T-helper 9 cell (primary cell): ENCODE data around the gene RPS3A.
"Not testable (repeated sequence)": the region's sequence is repeated elsewhere in the genome, so short reads cannot be mapped to it uniquely, and the experiment has no call there.

Source experiments
- DNase-seq: peaks from one replicate; pipeline ENCODE4 v3.0.0-alpha.2; 2020
- total RNA-seq, 2 donors: gene quantifications; one replicate each; lab custom pipeline; 2026; lab: John Stamatoyannopoulos, UW

RPS3A gene
- 1,227 to 1,333 reads per million in 2 donors for total RNA-seq

DNA sequence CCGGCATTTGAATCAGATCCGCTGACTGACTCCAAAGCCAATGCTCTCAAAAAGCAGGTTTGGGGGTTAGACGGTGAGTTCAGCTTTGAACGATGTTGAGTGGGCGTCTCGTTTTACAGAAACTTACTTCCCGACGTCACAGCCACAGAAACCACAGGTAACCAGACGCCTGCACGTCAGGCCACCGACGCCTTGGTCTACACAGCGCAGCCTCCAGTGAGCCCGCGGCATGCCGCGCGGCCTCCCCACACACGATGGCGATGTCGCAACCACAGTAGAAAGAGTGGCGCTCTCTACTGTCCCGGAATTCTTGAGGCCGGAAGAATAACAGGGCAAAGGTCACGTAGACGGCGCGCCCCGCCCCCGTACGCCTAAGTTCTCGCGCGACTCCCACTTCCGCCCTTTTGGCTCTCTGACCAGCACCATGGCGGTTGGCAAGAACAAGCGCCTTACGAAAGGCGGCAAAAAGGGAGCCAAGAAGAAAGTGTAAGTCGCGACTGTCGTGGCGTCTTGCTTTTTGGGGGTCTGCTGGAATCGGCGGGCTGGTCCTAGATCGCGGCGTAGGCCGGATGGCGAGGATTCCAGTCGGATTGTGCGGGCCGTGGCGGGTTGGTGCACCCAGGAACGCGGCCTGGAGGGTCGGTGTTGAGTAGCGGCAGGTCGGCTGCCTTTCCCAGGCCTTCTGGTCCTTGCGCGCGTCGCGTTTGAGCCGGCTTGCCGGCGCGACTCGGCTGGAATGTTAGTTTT lies at the start of gene RPS3A:
TSS of gene RPS3A (plus strand) at position 400 of the 747 bp plus-strand sequence. CDS start at position 425, 25 bp downstream.
- DNase-seq, result peak; percentile 98

GRCh38 chr4:151052785-151053184 lies 46.6 kb upstream of the RPS3A start:
- no peak for DNase-seq

- DNase-seq, result no peak
These were observed 43.9 kb upstream of the RPS3A start for GRCh38 chr4:151055539-151055938.

GRCh38 chr4:151063143-151063542 lies 36.3 kb upstream of the RPS3A start:
- not testable (repeated sequence) for DNase-seq

DNA sequence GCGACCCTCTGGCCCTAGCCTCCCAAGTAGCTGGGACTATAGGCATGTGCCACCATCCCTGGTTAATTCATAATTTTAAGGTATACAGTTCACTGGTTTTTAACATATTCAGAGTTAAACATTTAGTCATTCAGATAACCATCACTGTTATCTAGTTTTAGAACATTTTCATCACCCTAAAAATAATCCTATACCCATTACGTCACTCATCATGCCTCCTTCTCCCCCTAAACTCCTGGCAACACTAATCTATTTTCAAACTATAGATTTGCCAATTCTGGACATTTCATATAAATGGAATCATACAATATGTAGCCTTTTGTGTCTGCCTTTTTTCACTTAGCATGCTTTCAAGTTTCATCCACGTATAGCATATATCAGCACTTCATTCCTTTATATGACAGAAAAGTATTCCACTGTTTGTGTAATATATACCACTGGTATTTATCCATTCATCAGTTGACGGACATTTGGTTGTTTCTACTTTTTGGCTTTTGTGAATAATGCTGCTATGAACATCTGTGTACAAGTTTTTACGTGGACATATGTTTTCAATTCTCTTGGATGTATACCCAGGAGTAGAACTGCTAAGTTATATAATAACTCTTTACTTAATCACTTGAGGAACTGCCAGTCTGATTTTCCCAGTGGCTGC lies 32.0 kb upstream of the RPS3A start:
- no peak for DNase-seq

GRCh38 chr4:151074416-151074916 lies 25.0 kb upstream of the RPS3A start:
- no peak for DNase-seq

DNA sequence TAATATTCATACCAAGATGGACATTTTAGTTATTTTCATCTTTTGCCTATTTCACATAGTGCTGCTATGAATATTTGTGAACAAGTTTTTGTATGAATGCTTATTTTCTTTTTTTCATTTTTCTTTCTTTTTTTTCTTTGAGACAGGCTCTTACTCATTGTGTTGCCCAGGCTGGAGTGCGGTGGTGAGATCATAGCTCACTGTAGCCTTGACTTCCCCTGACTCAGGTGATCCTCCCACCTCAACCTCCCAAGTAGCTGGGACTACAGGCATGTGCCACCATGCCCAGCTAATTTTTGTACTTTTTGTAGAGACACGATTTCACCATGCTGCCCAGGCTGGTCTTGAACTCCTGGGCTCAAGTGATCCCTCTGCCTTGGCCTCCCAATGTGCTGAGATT lies 21.4 kb upstream of the RPS3A start:
- not testable (repeated sequence) for DNase-seq

DNA sequence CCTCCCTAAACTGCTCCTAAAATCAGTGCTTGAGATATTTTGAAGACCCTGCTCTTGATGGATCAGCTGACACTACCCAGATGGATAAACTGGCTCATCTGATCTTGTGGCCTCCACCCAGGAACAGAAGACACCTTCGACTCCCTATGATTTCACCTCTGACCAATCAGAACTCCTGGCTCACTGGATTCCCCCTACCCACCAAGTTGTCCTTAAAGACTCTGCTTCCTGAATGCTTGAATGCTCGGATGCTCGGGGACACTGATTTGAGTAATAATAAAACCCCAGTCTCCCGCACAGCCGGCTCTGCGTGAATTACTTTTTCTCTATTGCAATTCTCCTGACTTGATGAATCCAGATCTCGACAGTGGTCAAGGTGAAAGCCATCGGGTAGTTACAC lies 12.0 kb upstream of the RPS3A start:
- no peak for DNase-seq

DNA sequence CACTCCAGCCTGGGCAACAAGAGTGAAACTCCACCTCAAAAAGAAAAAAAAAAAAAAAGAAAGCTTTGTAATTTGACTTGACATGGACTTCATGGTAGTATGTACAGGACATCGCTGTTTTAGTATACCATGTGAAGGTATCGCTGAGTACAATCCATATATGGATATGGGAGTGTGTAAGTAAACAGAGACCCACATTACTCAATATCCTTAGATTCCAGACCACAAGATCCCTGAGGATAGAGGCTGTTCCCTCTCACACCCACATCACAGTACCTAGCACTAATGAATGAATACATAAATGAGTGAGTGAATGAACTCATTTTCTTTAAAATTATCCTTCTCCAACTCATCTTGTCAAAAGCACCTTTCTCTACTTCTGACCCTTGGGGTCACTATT lies 8.4 kb upstream of the RPS3A start:
- DNase-seq, result no peak

GRCh38 chr4:151092488-151092887 lies 6.9 kb upstream of the RPS3A start:
- no peak for DNase-seq

DNA sequence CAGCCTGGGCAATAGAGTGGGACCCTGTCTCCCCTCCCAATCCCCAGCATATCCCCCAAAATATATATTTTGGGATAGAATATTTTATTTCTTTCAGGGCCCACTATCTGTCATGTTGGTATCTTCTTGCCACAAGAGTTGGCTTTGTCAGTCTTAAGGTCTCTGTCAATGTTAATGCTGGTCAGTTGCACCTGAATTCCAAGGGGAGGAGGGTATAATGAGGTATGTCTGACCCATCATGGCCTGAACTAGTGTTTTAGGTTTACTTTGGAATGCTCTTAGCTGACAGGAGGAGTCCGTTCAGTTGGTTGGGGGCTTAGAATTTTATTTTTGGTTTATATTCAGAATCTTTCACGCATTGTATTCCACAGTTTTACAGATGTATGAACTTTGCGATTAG lies 6.2 kb upstream of the RPS3A start:
- no peak for DNase-seq

GRCh38 chr4:151094290-151094751 lies 5.1 kb upstream of the RPS3A start:
- no peak for DNase-seq

GRCh38 chr4:151095142-151095541 lies 4.3 kb upstream of the RPS3A start:
- no peak for DNase-seq

- no peak for DNase-seq
These were observed 1.7 kb upstream of the RPS3A start for GRCh38 chr4:151097759-151098158.

GRCh38 chr4:151098979-151099228 lies 524 bp upstream of the RPS3A start:
- no peak for DNase-seq

DNA sequence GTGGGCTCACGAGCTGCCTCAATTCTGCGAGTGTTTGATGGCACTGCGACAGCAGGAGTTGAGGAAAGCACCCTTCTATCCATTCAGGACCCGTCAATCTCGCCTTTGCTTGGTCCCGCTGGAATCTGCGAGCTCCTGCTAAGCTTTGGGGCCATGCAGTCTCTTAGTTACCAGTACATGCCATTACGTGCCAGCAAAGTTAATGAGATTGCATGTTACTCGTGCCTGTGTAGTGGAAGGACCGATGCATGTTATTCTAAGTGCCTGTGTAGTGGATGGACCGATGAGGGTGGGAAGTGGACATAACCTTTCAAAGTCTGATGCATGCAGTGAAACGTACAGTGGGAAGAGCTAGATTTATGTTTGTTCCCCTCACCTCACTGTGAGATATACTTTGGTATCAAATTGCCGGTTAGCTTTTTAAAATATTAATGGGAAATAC lies 569 bp downstream of the RPS3A start:
- no peak for DNase-seq

DNA sequence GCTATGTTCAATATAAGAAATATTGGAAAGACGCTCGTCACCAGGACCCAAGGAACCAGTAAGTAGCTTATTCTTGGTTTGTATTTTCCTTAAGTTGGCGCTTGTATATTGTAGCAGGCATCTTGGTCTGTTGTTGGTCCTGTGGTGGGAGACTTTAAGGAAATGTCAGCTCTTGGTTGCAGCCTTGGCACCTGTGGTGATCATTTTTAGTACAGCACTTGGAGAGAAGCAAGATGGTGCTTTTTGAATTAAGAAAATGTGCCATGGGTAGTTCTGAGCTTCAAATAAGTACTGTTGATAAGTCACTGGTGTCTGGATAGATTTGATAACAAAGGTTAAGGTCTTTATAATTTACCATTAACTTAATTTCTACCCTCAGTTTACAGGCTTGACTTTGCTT lies 1.1 kb downstream of the RPS3A start:
- no peak for DNase-seq

GRCh38 chr4:151103758-151104157 lies 4.3 kb downstream of the RPS3A start:
- DNase-seq, result no peak

GRCh38 chr4:151104621-151105020 lies 5.2 kb downstream of the RPS3A start:
- DNase-seq, result no peak

- no peak for DNase-seq
These were observed 6.1 kb downstream of the RPS3A start for GRCh38 chr4:151105454-151106032.

DNA sequence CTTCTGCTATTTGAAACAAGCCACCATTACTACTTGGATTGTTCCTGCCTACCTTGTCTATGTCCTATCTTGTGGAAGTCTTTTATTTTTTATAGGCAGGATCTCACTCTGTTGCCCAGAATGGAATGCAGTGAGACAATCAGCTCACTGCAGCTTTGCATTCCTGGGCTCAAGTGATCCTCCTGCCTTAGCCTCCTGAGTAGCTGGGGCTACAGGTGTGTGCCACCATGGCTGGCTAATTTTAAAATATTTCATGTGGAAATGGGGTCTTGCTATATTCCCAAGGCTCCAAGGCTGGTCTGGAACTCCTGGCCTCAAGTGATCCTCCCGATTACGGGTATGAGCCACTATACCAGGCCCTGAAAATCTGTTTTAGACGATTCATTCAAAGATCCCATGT lies 7.6 kb downstream of the RPS3A start:
- DNase-seq, result no peak

DNA sequence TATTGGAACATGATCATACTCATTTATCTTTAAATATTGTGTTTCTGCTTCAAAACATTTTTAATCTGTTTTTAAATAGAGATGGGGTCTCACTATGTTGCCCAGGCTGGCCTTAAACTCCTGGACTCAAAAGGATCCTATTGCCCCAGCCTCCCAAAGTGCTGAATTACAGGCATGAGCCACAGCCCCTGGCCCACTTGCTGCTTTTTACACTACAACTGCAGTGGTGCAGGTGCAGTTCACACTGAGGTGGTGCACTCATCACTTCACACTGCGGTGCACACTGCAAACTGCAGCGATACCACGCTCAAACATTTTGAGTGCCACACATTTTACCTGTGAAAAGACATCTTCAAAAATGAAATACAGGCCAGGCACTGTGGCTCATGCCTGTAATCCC lies 10.8 kb downstream of the RPS3A start:
- no peak for DNase-seq

- no peak for DNase-seq
These were observed 14.9 kb downstream of the RPS3A start for GRCh38 chr4:151114338-151114737.

- DNase-seq, result no peak
These were observed 15.6 kb downstream of the RPS3A start for GRCh38 chr4:151114986-151115385.
